GM12872 (cell line): ENCODE data around the gene P2RX2.

ENCODE experiments used
- CTCF ChIP-seq: IDR thresholded peaks from 3 replicates; pipeline ENCODE4 v1.5.1; 2011; ENCODE audit warnings: low read depth, mild to moderate bottlenecking, low read length, moderate library complexity; ENCODE audit not compliant: insufficient read depth

P2RX2 gene

DNA sequence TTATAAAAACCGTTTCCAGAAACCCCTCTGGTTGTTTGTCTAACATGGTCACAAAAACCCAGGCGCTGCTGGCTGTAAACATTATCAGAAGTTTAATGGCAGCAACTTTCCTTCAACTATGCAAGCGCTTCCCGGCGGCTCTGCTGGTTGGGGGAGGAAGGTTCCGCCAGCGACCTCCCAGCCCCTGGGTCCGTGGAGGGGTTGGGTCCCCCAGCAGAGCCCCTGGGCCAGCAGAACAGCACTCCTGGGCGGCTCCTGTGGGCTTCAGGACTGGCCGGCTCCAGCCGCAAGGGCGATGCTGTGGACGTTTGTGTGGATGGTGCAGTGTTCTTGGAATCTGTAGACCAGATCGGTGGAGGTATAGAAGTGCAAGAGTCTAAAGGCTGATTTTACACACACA lies 34.1 kb upstream of the P2RX2 start:
- TF ChIP-seq CTCF: no peak

DNA sequence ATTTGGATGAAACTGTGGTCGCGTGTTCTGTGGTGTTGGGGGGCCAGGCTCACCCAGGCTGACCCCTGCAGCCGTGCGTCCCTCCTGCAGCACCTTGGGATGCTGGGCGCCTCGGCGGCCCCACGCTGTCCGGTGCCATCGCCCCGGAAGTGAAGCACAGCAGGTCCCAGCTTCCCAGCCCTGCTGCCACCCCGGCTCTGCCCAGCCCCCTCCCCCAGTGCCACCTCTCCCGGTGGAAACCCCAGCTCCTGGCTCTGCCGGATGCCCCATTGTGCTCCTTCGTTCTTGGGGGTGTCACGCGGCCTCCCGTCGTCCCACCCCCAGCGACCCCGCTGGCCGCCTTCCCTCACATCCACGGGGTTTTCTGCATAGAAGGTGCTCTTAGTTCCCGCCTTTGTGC lies 33.4 kb upstream of the P2RX2 start:
- no peak for TF ChIP-seq CTCF

GRCh38 chr12:132586929-132587328 lies 31.6 kb upstream of the P2RX2 start:
- TF ChIP-seq CTCF: no peak

GRCh38 chr12:132587781-132588180 lies 30.8 kb upstream of the P2RX2 start:
- no peak for TF ChIP-seq CTCF

- no peak for TF ChIP-seq CTCF
Measured at GRCh38 chr12:132588319-132588718, 30.3 kb upstream of the P2RX2 start.

DNA sequence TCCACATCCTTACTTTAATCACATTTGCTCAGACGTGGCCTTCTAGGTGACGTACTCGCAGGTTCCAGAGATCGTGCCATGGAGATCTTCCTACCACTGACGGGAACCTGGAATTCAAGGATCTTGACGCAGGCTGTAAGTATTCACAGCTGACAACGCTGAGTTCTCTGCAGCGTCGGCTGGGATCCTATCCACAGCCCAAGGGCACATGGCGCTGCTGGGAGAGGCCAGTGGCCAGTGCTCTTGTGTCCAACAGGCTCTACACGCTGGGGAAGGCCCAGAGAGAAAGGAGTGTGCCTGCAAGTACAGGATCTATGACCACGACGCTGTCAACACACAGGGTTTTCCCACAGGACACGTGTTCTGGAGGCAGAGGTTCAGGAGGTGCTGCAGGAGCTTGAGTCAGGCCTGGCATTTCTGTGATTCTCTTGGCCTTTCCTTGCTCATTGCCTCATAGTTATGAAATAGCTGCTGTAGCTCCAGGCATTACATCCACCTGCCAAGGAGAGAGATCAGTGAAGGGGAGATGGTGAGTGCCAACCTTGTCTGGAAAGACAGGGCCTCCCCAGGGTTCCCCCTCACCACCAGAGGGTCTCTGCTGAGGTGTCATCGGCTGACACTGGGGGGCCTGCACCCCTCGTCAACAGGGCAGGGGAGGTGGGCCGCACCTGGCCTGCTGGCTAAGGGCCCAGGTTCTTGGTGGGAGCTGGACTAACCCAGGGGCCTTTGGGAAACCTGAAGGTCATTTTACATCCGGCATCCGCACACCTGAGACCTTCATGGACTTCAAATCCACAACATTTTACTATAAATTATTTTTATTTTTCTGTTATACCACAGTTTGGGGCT lies 29.5 kb upstream of the P2RX2 start:
- no peak for TF ChIP-seq CTCF

DNA sequence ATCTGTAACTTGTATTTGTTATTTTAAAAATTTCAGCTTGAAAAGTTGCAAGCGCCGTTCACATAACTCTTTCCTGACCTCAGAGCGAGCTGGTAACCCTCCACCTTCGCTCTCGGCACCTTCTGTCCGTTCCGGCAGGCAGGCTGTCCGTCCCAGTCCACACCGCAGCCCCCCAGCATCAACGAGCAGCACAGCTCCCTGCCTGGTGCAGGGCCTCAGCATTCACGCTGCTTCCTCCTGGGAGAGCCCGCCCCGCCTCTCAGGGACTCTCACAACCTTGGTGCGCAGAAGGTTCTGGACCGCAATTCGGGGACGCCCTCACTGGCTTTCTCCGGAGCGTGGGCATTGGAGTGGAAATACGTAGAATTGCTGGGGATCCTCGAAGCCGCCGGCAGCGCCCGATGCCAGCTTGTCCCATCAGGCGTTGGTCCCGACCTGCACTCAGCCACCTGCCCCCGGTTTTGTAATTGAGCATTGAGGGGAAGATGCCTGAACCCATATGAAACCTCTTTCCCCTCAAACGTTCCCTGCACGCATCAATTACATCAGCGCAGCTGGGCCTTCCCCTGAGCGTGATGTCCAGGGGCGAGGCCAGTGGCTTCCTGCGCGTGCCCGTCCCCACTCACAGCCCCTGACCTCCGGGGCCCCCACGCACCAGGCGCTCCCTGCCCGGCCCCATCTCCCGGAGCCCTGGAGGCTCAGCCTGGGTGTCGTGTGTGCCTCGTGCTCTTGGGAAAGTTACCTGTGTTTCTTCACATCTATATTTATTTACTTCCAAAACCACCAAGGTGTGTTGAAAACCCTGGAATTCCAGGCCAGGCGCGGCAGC lies 27.3 kb upstream of the P2RX2 start:
- TF ChIP-seq CTCF: no peak
